ENCODE data around the gene PDS5A. TPM values are rescaled to one million over a fixed set of nuclear protein-coding genes. Genes with fewer than 3 reads are reported as not detected.

PDS5A gene
- total and polyA plus RNA-seq, 10 donors: 17.9 to 90.7 (median 71.3) TPM

DNA sequence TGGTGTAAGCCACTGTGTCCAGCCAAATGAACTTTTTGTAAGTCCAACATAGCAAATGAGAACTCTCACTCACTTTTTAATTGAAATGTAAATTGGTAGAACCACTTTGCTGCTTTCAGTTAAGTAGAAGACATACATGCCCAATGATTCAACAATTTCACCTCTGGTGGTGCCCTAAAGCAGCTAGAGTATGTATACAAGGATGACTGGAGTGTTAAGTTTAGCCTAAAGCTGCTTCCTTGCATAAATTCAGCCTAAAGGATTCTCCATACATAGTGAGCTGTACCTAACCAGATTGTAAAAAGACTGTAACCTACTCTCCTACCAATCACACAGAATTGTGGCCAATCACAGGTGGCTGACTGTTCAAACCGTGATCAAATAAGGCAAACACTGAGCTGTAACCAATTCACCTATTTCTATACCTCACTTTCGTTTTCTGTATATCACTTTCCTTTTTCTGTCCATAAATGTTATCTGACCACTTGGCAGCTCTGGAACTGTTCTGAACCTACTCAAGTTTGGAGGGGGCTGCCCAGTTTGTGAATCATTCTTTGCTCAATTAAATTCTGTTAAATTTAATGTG, 39.9 kb downstream of the PDS5A start:
- Histone ChIP-seq H3K36me3 (peaks cover 0 to 10% (median 0%) of the 10 kb centered on the region in 6 donors), H3K4me3 (no peak overlapping the region), H3K9me3 (no peaks in the 10 kb centered on the region), H3K4me1 (peaks cover 20 to 97% (median 55%) of the 10 kb centered on the region in 6 donors), H3K27me3 (replicated peaks in 1 of 7) (no peaks in the 10 kb centered on the region), H3K27ac (no peak overlapping the region)
- TF ChIP-seq, protein P1, sequence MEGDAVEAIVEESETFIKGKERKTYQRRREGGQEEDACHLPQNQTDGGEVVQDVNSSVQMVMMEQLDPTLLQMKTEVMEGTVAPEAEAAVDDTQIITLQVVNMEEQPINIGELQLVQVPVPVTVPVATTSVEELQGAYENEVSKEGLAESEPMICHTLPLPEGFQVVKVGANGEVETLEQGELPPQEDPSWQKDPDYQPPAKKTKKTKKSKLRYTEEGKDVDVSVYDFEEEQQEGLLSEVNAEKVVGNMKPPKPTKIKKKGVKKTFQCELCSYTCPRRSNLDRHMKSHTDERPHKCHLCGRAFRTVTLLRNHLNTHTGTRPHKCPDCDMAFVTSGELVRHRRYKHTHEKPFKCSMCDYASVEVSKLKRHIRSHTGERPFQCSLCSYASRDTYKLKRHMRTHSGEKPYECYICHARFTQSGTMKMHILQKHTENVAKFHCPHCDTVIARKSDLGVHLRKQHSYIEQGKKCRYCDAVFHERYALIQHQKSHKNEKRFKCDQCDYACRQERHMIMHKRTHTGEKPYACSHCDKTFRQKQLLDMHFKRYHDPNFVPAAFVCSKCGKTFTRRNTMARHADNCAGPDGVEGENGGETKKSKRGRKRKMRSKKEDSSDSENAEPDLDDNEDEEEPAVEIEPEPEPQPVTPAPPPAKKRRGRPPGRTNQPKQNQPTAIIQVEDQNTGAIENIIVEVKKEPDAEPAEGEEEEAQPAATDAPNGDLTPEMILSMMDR (IDR thresholded peaks at IDR 0.05 in 8 of 11, conservative IDR thresholded peaks at IDR 0.05 in 3 of 11): no peak
- TF ChIP-seq POLR2AphosphoS5 (IDR thresholded peaks at IDR 0.05): no peak
- no peak for TF ChIP-seq POLR2A (IDR thresholded peaks at IDR 0.05)
- intact Hi-C loops (cut with DNase I; ENCODE audit: low total_unique reads): no loop called here
- WGBS, 5 donors: 73 to 84% (median 79%) methylated on average over 2 of the region's 2 CpGs
- DNase-seq: no peak

DNA sequence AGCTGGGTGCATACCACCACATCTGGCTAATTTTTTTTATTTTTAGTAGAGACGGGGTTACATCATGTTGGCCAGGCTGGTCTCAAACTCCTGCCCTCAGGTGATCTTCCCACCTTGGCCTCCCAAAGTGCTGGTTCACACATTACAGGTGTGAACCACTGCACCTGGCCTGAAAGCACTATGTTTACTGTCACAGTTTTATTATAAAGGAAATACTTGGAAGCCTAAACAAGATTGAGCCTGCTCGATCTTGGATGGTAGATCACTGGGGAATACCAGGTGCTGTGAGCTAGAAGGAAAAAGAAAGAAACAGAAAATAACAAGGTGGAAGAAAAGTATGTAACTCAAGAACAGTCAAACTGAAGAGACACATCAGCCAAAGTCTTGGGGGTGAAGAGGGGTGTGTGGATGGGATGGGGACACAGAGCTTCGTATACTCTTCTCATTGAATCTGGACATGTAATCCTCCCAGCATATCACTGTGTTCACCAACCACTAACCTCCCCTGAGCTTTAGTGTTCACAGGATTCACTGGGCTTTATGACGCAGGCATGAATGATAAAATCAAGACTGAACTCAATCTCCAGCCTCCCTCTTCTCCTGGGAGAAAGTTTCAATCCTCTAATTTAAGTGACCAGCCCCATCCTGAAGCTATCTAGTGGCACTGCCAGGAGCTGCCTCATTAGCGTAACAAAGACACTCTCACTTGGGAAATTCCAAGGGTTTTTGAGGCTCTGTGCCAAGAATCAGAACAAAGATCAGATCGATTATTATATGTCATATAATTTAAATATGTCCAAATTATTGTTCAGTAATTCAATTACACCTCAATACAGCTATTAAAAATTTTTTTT, 40.9 kb downstream of the PDS5A start:
- TF ChIP-seq POLR2A (IDR thresholded peaks at IDR 0.05): no peak
- TF ChIP-seq, protein P1 (IDR thresholded peaks at IDR 0.05 in 8 of 11, conservative IDR thresholded peaks at IDR 0.05 in 3 of 11): no peak
- no peak for TF ChIP-seq POLR2AphosphoS5 (IDR thresholded peaks at IDR 0.05)
- DNase-seq: no peak
- 84 to 90% (median 87%) methylated on average over 6 of the region's 6 CpGs for WGBS, 5 donors

DNA sequence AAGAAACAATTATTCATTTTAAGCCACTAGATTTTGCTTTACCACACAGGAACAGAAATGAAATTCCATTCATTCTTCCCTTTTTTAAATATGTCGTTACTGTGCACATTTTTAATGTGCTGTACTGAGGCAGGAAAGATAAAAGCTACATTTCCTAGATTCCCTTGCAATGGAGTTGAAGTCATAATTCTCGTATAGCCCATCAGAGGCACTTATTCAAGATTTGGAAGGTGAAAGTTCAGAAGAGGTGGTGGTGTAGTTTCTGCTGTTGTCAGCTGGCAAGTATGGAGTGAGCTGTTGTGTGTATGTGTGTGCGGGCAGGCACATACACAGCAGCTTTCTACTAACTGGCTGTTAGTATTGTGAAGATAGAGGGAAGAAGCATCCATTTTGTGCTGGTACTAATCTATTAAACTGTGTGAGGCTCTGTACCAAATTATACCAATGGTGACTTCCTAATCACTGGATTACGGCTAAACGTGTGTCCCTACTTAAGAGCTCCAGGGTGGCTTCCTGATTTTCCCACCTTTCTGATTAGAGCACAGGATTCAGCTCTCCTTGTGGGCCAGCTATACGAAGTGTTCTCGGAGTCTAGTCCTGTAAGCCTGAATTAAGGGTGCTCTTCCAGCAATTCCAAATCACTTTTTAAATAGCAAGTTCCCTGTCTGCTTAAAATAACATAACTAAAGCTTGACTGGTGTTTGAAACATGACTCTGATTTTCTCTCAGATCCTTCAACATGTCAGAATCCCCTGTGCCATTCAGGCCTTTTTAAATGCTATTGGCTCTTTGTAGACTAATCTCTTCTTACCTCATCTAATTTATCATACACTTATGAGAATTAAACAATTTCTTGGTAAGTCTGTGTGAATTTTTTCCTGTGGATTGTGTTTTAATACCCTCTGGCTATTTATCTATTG, 43.8 kb downstream of the PDS5A start:
- Histone ChIP-seq H3K4me1 (peaks cover 23 to 83% (median 53%) of the 10 kb centered on the region in 6 donors), H3K27ac (peak overlapping the region in 6 of 8 donors; percentile 22 to 71 (median 56)), H3K36me3 (peaks cover 0 to 8% (median 0%) of the 10 kb centered on the region in 6 donors), H3K27me3 (replicated peaks in 1 of 7) (no peaks in the 10 kb centered on the region), H3K4me3 (peak overlapping the region in 1 of 8 donors; percentile 14), H3K9me3 (no peaks in the 10 kb centered on the region)
- 48 to 65% (median 51%) methylated on average over 7 of the region's 7 CpGs for WGBS, 5 donors
- TF ChIP-seq POLR2AphosphoS5 (IDR thresholded peaks at IDR 0.05) (no peak), POLR2A (IDR thresholded peaks at IDR 0.05) (no peak)
- TF ChIP-seq, protein P1 (IDR thresholded peaks at IDR 0.05 in 8 of 11, conservative IDR thresholded peaks at IDR 0.05 in 3 of 11): no peak
- intact Hi-C loops (cut with DNase I; ENCODE audit: low total_unique reads): no loop called here
- no peak for DNase-seq

More for the DNA sequence above, 40.9 kb downstream of the PDS5A start:
- Histone ChIP-seq H3K9me3 (no peaks in the 10 kb centered on the region), H3K27me3 (replicated peaks in 1 of 7) (no peaks in the 10 kb centered on the region), H3K4me3 (no peak overlapping the region), H3K36me3 (peaks cover 0 to 10% (median 0%) of the 10 kb centered on the region in 6 donors), H3K4me1 (peaks cover 23 to 97% (median 55%) of the 10 kb centered on the region in 6 donors), H3K27ac (no peak overlapping the region)
- intact Hi-C loops (cut with DNase I; ENCODE audit: low total_unique reads): no loop called here
